Gastroesophageal sphincter (tissue), 3 donors: Measurements from ENCODE around the gene STMN3.

Experiments used
- POLR2AphosphoS5 ChIP-seq: sonication (generic); formaldehyde crosslinking; IDR thresholded peaks from one replicate; pipeline ENCODE4 v1.6.1; 2017; ENCODE audit warnings: antibody characterized with exemption
- TF ChIP-seq, protein P1 (sequence below), 4 experiments: fragments of 200-600 bp in 2 of 4; fragments of 450-650 bp in 2 of 4; sonication (generic) in 1 of 4; IDR thresholded peaks; one replicate each; pipeline ENCODE4 v1.5.1; 2017 to 2019; ENCODE audit warnings: antibody characterized with exemption in 4 of 4, mild to moderate bottlenecking in 2 of 4, moderate library complexity in 2 of 4

- TF ChIP-seq, protein P1, sequence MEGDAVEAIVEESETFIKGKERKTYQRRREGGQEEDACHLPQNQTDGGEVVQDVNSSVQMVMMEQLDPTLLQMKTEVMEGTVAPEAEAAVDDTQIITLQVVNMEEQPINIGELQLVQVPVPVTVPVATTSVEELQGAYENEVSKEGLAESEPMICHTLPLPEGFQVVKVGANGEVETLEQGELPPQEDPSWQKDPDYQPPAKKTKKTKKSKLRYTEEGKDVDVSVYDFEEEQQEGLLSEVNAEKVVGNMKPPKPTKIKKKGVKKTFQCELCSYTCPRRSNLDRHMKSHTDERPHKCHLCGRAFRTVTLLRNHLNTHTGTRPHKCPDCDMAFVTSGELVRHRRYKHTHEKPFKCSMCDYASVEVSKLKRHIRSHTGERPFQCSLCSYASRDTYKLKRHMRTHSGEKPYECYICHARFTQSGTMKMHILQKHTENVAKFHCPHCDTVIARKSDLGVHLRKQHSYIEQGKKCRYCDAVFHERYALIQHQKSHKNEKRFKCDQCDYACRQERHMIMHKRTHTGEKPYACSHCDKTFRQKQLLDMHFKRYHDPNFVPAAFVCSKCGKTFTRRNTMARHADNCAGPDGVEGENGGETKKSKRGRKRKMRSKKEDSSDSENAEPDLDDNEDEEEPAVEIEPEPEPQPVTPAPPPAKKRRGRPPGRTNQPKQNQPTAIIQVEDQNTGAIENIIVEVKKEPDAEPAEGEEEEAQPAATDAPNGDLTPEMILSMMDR (IDR thresholded peaks at IDR 0.05) = no peak
- no peak for TF ChIP-seq POLR2AphosphoS5
Observed at GRCh38 chr20:63619086-63619485, 34.1 kb downstream of the STMN3 start.
